Mesothelial cell of epicardium (in vitro differentiated cells): ENCODE data around the gene SNRK. TPM values are rescaled to one million over a fixed set of nuclear protein-coding genes. Genes with fewer than 3 reads are reported as not detected.

Experiments used
- DNase-seq, 2 experiments: peaks; one replicate each; pipeline ENCODE4 v3.0.0; 2021; ENCODE audit warnings: low spot score in 2 of 2; ENCODE audit not compliant: unreplicated experiment in 2 of 2
- H3K27ac Mint-ChIP-seq: 2 replicates; pipeline ENCODE4 v1.8.0; 2021; ENCODE audit warnings: mixed read lengths
- H3K27me3 Mint-ChIP-seq: 2 replicates; pipeline ENCODE4 v1.8.0; 2021; ENCODE audit warnings: low read depth, mixed read lengths
- H3K36me3 Mint-ChIP-seq: 2 replicates; pipeline ENCODE4 v1.8.0; 2021; ENCODE audit warnings: mixed read lengths
- H3K4me1 Mint-ChIP-seq: 2 replicates; pipeline ENCODE4 v1.8.0; 2021; ENCODE audit warnings: mixed read lengths
- H3K4me3 Mint-ChIP-seq: 2 replicates; pipeline ENCODE4 v1.8.0; 2021; ENCODE audit warnings: mild to moderate bottlenecking, moderate library complexity, mixed read lengths
- H3K9me3 Mint-ChIP-seq: 2 replicates; pipeline ENCODE4 v1.8.0; 2021; ENCODE audit warnings: mixed read lengths
- CTCF ChIP-seq: fragments of 200-600 bp; sonication (generic); IDR thresholded peaks from one replicate; pipeline ENCODE4 v1.5.0; 2021; ENCODE audit warnings: antibody characterized with exemption; ENCODE audit not compliant: unreplicated experiment
- total RNA-seq: library from RNA; stranded (reverse); gene quantifications from 3 replicates; pipeline ENCODE4 v1.2.1, GENCODE V29; 2021

The SNRK gene
- total RNA-seq, 1 donor from 2014 or later, result 19.3 TPM

GRCh38 chr3:43286841-43287499, 630 bp downstream of the SNRK start:
- no peak for TF ChIP-seq CTCF
- no peaks in the 10 kb centered on the region for H3K36me3 Mint-ChIP-seq
- peaks cover 10% of the 10 kb centered on the region for H3K27me3 Mint-ChIP-seq
- H3K4me1 Mint-ChIP-seq, result peaks cover 41% of the 10 kb centered on the region
- peak overlapping the region; percentile 91 for H3K4me3 Mint-ChIP-seq
- H3K9me3 Mint-ChIP-seq, result no peaks in the 10 kb centered on the region
- DNase-seq, result peak in 1 of 2 experiments; percentile 42
- peak overlapping the region; percentile 96 for H3K27ac Mint-ChIP-seq

DNA sequence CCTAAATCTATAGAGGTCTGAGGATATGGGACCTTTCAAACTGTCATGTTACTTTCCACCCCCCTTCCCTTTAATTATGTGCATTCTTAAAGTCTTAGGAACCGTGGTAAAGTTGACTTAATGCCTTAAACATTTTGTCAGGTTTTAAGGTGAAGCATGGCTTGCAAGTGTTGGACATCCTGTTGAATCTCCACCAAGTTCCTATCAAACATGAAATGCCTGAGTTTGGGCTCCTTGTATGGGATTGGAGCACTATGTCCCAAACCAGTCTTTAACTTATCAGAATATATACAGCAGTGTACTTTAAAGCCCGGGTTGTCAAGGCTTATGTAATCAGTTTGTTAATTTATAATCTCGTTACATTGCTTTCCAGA, 1.1 kb downstream of the SNRK start:
- Mint-ChIP-seq H3K9me3 (no peaks in the 10 kb centered on the region), H3K36me3 (no peaks in the 10 kb centered on the region)
- TF ChIP-seq CTCF, result no peak

GRCh38 chr3:43288366-43288765, 2.0 kb downstream of the SNRK start:
- no peaks in the 10 kb centered on the region for H3K9me3 Mint-ChIP-seq
- no peak for DNase-seq
- H3K4me3 Mint-ChIP-seq, result peak overlapping the region; percentile 91
- peaks cover 43% of the 10 kb centered on the region for H3K4me1 Mint-ChIP-seq
- no peak for TF ChIP-seq CTCF
- peak overlapping the region; percentile 64 for H3K27ac Mint-ChIP-seq
- no peaks in the 10 kb centered on the region for H3K36me3 Mint-ChIP-seq
- peaks cover 5% of the 10 kb centered on the region for H3K27me3 Mint-ChIP-seq

More for the DNA sequence above, 1.1 kb downstream of the SNRK start:
- no peak for DNase-seq
- H3K4me1 Mint-ChIP-seq, result peaks cover 42% of the 10 kb centered on the region
- peaks cover 8% of the 10 kb centered on the region for H3K27me3 Mint-ChIP-seq
- peak overlapping the region; percentile 91 for H3K4me3 Mint-ChIP-seq
- peak overlapping the region; percentile 96 for H3K27ac Mint-ChIP-seq

- Mint-ChIP-seq H3K4me3 (no peak overlapping the region), H3K9me3 (no peaks in the 10 kb centered on the region), H3K4me1 (peaks cover 43% of the 10 kb centered on the region), H3K27me3 (peaks cover 5% of the 10 kb centered on the region), H3K36me3 (no peaks in the 10 kb centered on the region), H3K27ac (peak overlapping the region; percentile 22)
- no peak for TF ChIP-seq CTCF
- no peak for DNase-seq
Measured at GRCh38 chr3:43288850-43289249, 2.5 kb downstream of the SNRK start.

DNA sequence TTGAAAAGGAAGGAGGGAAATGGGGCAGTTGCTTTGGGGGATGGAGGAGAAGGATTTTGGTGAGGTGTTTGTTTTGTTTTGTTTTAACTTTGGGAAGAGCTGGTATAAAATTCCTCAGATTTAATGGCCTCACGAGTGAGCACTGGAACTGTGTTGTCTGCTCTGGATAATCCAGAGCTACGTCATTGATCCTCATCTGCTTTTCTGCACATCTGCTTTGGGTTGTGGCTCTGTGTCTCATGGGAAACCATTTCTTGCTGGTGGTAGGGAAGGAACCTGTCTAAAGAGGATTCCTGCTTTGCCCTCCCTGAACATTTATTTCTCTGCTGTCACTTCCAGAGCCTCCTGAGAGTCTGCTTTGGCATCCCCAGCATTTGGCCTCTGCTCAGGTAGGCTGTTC, 3.1 kb downstream of the SNRK start:
- peak overlapping the region; percentile 22 for H3K27ac Mint-ChIP-seq
- no peak for DNase-seq
- no peak for TF ChIP-seq CTCF
- H3K9me3 Mint-ChIP-seq, result no peaks in the 10 kb centered on the region
- H3K36me3 Mint-ChIP-seq, result no peaks in the 10 kb centered on the region
- H3K4me1 Mint-ChIP-seq, result peaks cover 43% of the 10 kb centered on the region
- no peak overlapping the region for H3K4me3 Mint-ChIP-seq
- peaks cover 2% of the 10 kb centered on the region for H3K27me3 Mint-ChIP-seq
